Caco-2 (cell line): ENCODE measurements around the gene PKP2. TPM values are rescaled to one million over a fixed set of nuclear protein-coding genes. Genes with fewer than 3 reads are reported as not detected.
A peak's percentile ranks its signal among the peaks of the same experiment; 100 is the strongest.
"Not testable (repeated sequence)": the region's sequence is repeated elsewhere in the genome, so short reads cannot be mapped to it uniquely, and the experiment has no call there.

Experiments
- BruUV-seq: library from RNA; stranded (reverse); fragments of 400-500 nt; replicated peaks from 2 replicates; lab custom pipeline; 2021; lab: Mats Ljungman, UMichigan
- CTCF ChIA-PET: fragments of 300-600 bp; sonication (Branson Sonifier 250); formaldehyde crosslinking; loops from one replicate; lab custom pipeline; 2022; ENCODE audit warnings: antibody characterized with exemption; lab: Charles Lee
- POLR2A ChIA-PET: fragments of 300-600 bp; sonication (Branson Sonifier 250); formaldehyde crosslinking; loops from one replicate; lab custom pipeline; 2022; ENCODE audit warnings: antibody characterized with exemption; lab: Charles Lee
- DNase-seq, 2 experiments: peaks; one replicate each; pipeline versions ENCODE4 v3.0.0 to v3.0.0-alpha.2; 2020 to 2022
- H3K27me3 ChIP-seq: replicated peaks from 2 replicates; pipeline ENCODE4 v1.6.0; 2011; ENCODE audit warnings: low read length; ENCODE audit not compliant: control insufficient read depth, insufficient read depth
- H3K36me3 ChIP-seq: 2 replicates; pipeline ENCODE4 v1.5.1; 2011; ENCODE audit warnings: low read length; ENCODE audit not compliant: control insufficient read depth, insufficient read depth
- H3K4me1 ChIP-seq: fragments of 250-450 bp; sonication (Bioruptor Pico); 2 replicates; pipeline ENCODE4 v1.5.1; 2020; ENCODE audit warnings: mild to moderate bottlenecking
- H3K4me3 ChIP-seq: 2 replicates; pipeline ENCODE4 v1.5.1; 2011; ENCODE audit warnings: low read depth, mild to moderate bottlenecking, control low read depth, low read length
- H3K9me3 ChIP-seq: fragments of 250-450 bp; sonication (Bioruptor Pico); 2 replicates; pipeline ENCODE4 v1.5.1; 2020; ENCODE audit warnings: mild to moderate bottlenecking, moderate library complexity
- H3K27ac Mint-ChIP-seq: one replicate; pipeline ENCODE4 v1.8.0; 2022; ENCODE audit warnings: mixed read lengths; ENCODE audit not compliant: unreplicated experiment
- H3K27me3 Mint-ChIP-seq: one replicate; pipeline ENCODE4 v1.8.0; 2022; ENCODE audit warnings: mixed read lengths; ENCODE audit not compliant: insufficient read depth, unreplicated experiment
- H3K36me3 Mint-ChIP-seq: one replicate; pipeline ENCODE4 v1.8.0; 2022; ENCODE audit warnings: mild to moderate bottlenecking, mixed read lengths; ENCODE audit not compliant: insufficient read depth, unreplicated experiment
- H3K4me1 Mint-ChIP-seq: one replicate; pipeline ENCODE4 v1.8.0; 2022; ENCODE audit warnings: low read depth, mixed read lengths; ENCODE audit not compliant: unreplicated experiment
- H3K4me3 Mint-ChIP-seq: one replicate; pipeline ENCODE4 v1.8.0; 2022; ENCODE audit warnings: mild to moderate bottlenecking, moderate library complexity, mixed read lengths; ENCODE audit not compliant: unreplicated experiment
- H3K9me3 Mint-ChIP-seq: one replicate; pipeline ENCODE4 v1.8.0; 2022; ENCODE audit warnings: mixed read lengths; ENCODE audit not compliant: unreplicated experiment
- CTCF ChIP-seq, 2 experiments: fragments of 200-600 bp in 1 of 2; IDR thresholded peaks; 1 replicate in 1 of 2; 2 replicates in 1 of 2; pipeline versions ENCODE4 v1.5.1 to v1.8.0; 2011 to 2022; ENCODE audit warnings: antibody characterized with exemption in 1 of 2, control low read depth in 1 of 2, inconsistent platforms in 1 of 2, low read depth in 1 of 2, low read length in 1 of 2, mild to moderate bottlenecking in 1 of 2, moderate library complexity in 1 of 2; ENCODE audit not compliant: insufficient read depth in 1 of 2, severe bottlenecking in 1 of 2, unreplicated experiment in 1 of 2
- intact Hi-C: fragments of 100-400 bp; cut with micrococcal nuclease; formaldehyde crosslinking; loops from one replicate; pipeline ENCODE4 v1.10.0; 2022; ENCODE audit not compliant: unreplicated experiment
- total RNA-seq: library from RNA; stranded (reverse); gene quantifications from 2 replicates; pipeline ENCODE4 v1.2.3, GENCODE V29; 2022

PKP2 gene
- total RNA-seq, 1 experiment from 2014 or later = 249 TPM

- BruUV-seq = no TSS peak
- no peak for TF ChIP-seq CTCF (IDR thresholded peaks at IDR 0.05; ENCODE audit: insufficient read depth in 1 of 2, low read depth in 1 of 2, low read length in 1 of 2, severe bottlenecking in 1 of 2, unreplicated experiment in 1 of 2)
- DNase-seq = no peak
- Histone ChIP-seq H3K27me3 (no peaks in the 10 kb centered on the region), H3K4me1 (peaks cover 25% of the 10 kb centered on the region), H3K4me3 (no peak overlapping the region), H3K36me3 (peaks cover 2% of the 10 kb centered on the region; the same call in 1 of the 2 replicates), H3K9me3 (no peaks in the 10 kb centered on the region)
- H3K27ac Mint-ChIP-seq = peak overlapping the region; percentile 17
- no peaks in the 10 kb centered on the region for H3K27me3 Mint-ChIP-seq
- intact Hi-C loops = no loop called here
- H3K36me3 Mint-ChIP-seq = peaks cover 98% of the 10 kb centered on the region
- H3K9me3 Mint-ChIP-seq = no peaks in the 10 kb centered on the region
- CTCF ChIA-PET = no interaction called here
- no peak overlapping the region for H3K4me3 Mint-ChIP-seq
- POLR2A ChIA-PET = no interaction called here
- H3K4me1 Mint-ChIP-seq = peaks cover 22% of the 10 kb centered on the region
Measured at GRCh38 chr12:32868885-32869284, 27.7 kb downstream of the PKP2 start.

- peaks cover 29% of the 10 kb centered on the region for H3K4me1 ChIP-seq
- no peaks in the 10 kb centered on the region; the same call in 1 of the 2 replicates for H3K36me3 ChIP-seq
- peak overlapping the region; percentile 36 for H3K27ac Mint-ChIP-seq
- no peak overlapping the region for H3K4me3 Mint-ChIP-seq
- H3K9me3 Mint-ChIP-seq = no peaks in the 10 kb centered on the region
- H3K36me3 Mint-ChIP-seq = peaks cover 100% of the 10 kb centered on the region
- TF ChIP-seq CTCF (IDR thresholded peaks at IDR 0.05; ENCODE audit: insufficient read depth in 1 of 2, low read depth in 1 of 2, low read length in 1 of 2, severe bottlenecking in 1 of 2, unreplicated experiment in 1 of 2) = no peak
- no peaks in the 10 kb centered on the region for H3K27me3 Mint-ChIP-seq
- peaks cover 31% of the 10 kb centered on the region for H3K4me1 Mint-ChIP-seq
- H3K27me3 ChIP-seq = no peaks in the 10 kb centered on the region
- DNase-seq = no peak
- intact Hi-C loops = no loop called here
- no peaks in the 10 kb centered on the region for H3K9me3 ChIP-seq
- H3K4me3 ChIP-seq = no peak overlapping the region
- ChIA-PET POLR2A (no interaction called here), CTCF (no interaction called here)
- no TSS peak for BruUV-seq
Measured at GRCh38 chr12:32864731-32865130, 31.8 kb downstream of the PKP2 start.

DNA sequence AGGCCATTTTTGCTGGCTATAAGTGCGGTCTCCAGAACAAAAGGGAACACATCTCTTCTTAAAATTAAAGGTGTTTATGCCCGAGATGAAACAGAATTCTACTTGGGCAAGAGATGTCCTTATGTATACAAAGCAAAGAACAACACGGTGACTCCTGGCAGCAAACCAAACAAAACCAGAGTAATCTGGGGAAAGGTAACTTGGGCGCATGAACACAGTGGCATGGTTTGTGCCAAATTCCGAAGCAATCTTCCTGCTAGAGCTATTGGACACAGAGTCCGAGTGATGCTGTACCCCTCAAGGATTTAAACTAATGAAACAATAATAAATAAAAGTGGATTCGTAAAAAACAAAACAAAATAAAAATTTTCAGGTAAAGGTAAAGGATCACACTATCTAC lies 33.4 kb downstream of the PKP2 start:
- H3K9me3 Mint-ChIP-seq = no peaks in the 10 kb centered on the region
- H3K4me1 Mint-ChIP-seq = peaks cover 38% of the 10 kb centered on the region
- Histone ChIP-seq H3K27me3 (no peaks in the 10 kb centered on the region), H3K36me3 (no peaks in the 10 kb centered on the region; the same call in 1 of the 2 replicates), H3K4me1 (peaks cover 42% of the 10 kb centered on the region), H3K9me3 (no peaks in the 10 kb centered on the region), H3K4me3 (no peak overlapping the region)
- intact Hi-C loops = no loop called here
- CTCF ChIA-PET = no interaction called here
- no TSS peak for BruUV-seq
- H3K4me3 Mint-ChIP-seq = no peak overlapping the region
- H3K36me3 Mint-ChIP-seq = peaks cover 100% of the 10 kb centered on the region
- peak overlapping the region; percentile 51 for H3K27ac Mint-ChIP-seq
- POLR2A ChIA-PET = no interaction called here
- TF ChIP-seq CTCF (IDR thresholded peaks at IDR 0.05; ENCODE audit: insufficient read depth in 1 of 2, low read depth in 1 of 2, low read length in 1 of 2, severe bottlenecking in 1 of 2, unreplicated experiment in 1 of 2) = no peak
- no peak for DNase-seq
- H3K27me3 Mint-ChIP-seq = no peaks in the 10 kb centered on the region

- H3K4me3 ChIP-seq, H3K9me3 Mint-ChIP-seq, H3K27me3 ChIP-seq, H3K9me3 ChIP-seq, CTCF ChIA-PET, H3K36me3 ChIP-seq, H3K27me3 Mint-ChIP-seq, H3K4me3 Mint-ChIP-seq, BruUV-seq: not testable (repeated sequence)
- Mint-ChIP-seq H3K36me3 (peaks cover 96% of the 10 kb centered on the region), H3K4me1 (peaks cover 40% of the 10 kb centered on the region), H3K27ac (peak overlapping the region; percentile 51)
- intact Hi-C loops = loop anchor here (2.0 kb wide), 2 partner anchors 13 to 105 kb away; no protein-coding TSS in a partner anchor
- POLR2A ChIA-PET = interaction anchor here (0.6 kb wide), 1 partner anchor 11 kb away, joined by 3 read pairs; no protein-coding TSS in a partner anchor
- peak in 1 of 2 experiments; percentile 31 for DNase-seq
- peaks cover 42% of the 10 kb centered on the region for H3K4me1 ChIP-seq
Measured at GRCh38 chr12:32861658-32862057, 34.9 kb downstream of the PKP2 start.
